ENCODE data around the gene CLIC3.

Gene CLIC3

GRCh38 chr9:136947028-136947891 is 49.1 kb downstream of the CLIC3 start:
- DNase-seq (ENCODE audit: low read depth), result no peak
- H3K4me3 ChIP-seq (ENCODE audit: control insufficient read depth, low read depth, low read length), result no peak overlapping the region
- no peak for TF ChIP-seq CTCF (conservative IDR thresholded peaks at IDR 0.05; ENCODE audit: control insufficient read depth, insufficient read depth, low read depth, low read length)

- no peak for DNase-seq (ENCODE audit: low read depth)
- no peak overlapping the region for H3K4me3 ChIP-seq (ENCODE audit: control insufficient read depth, low read depth, low read length)
- TF ChIP-seq CTCF (conservative IDR thresholded peaks at IDR 0.05; ENCODE audit: control insufficient read depth, insufficient read depth, low read depth, low read length), result no peak
Measured at GRCh38 chr9:136946228-136947027, 49.9 kb downstream of the CLIC3 start.

- no peak overlapping the region for H3K4me3 ChIP-seq (ENCODE audit: control insufficient read depth, low read depth, low read length)
- no peak for TF ChIP-seq CTCF (conservative IDR thresholded peaks at IDR 0.05; ENCODE audit: control insufficient read depth, insufficient read depth, low read depth, low read length)
- DNase-seq (ENCODE audit: low read depth), result no peak
Measured at GRCh38 chr9:136945333-136946227, 50.8 kb downstream of the CLIC3 start.

Measured in fibroblast of mammary gland (primary cell).